Measurements from ENCODE around the gene CRY1. TPM values are rescaled to one million over a fixed set of nuclear protein-coding genes. Genes with fewer than 3 reads are reported as not detected.

Gene CRY1
- polyA plus RNA-seq, 2 of the 4 experiments (the other 2 are of a cell fraction), result 15.8 to 26.1 TPM

GRCh38 chr12:106974511-106974910, 118.8 kb downstream of the CRY1 start:
- WGBS (ENCODE audit: missing lambda C conversion rate), result 56% methylated on average over 3 of the region's 3 CpGs
- CTCF ChIA-PET, result no interaction called here
- ATAC-seq (no peak), DNase-seq (ENCODE audit: low read depth in 1 of 2, low spot score in 1 of 2) (no peak), FAIRE-seq (no peak)
- Histone ChIP-seq H3K4me2 (no peak overlapping the region), H3K4me1 (peaks cover 25% of the 10 kb centered on the region), H3K9me3 (no peaks in the 10 kb centered on the region), H3K4me3 (no peak overlapping the region), H3K27ac (no peak overlapping the region)
- no peak for TF ChIP-seq RFX5 (IDR thresholded peaks at IDR 0.05)
- TF ChIP-seq SREBF2 (IDR thresholded peaks at IDR 0.05), result no peak
- TF ChIP-seq JUNB (IDR thresholded peaks at IDR 0.05), result no peak
- TF ChIP-seq HMGXB4 (CRISPR knock-in tag; IDR thresholded peaks at IDR 0.05; ENCODE audit: borderline replicate concordance), result no peak
- TF ChIP-seq RNF2 (IDR thresholded peaks at IDR 0.05; ENCODE audit: borderline replicate concordance, low read depth), result no peak
- TF ChIP-seq RAD21 (conservative IDR thresholded peaks at IDR 0.05 in 1 of 2, IDR thresholded peaks at IDR 0.05 in 1 of 2), result no peak
- TF ChIP-seq EHF (CRISPR knock-in tag; IDR thresholded peaks at IDR 0.05), result no peak
- no peak for TF ChIP-seq POLR2A (IDR thresholded peaks at IDR 0.05; ENCODE audit: low read length)
- no peak for TF ChIP-seq ZFP36 (IDR thresholded peaks at IDR 0.05; ENCODE audit: borderline replicate concordance, partially characterized antibody)
- TF ChIP-seq, protein P1, sequence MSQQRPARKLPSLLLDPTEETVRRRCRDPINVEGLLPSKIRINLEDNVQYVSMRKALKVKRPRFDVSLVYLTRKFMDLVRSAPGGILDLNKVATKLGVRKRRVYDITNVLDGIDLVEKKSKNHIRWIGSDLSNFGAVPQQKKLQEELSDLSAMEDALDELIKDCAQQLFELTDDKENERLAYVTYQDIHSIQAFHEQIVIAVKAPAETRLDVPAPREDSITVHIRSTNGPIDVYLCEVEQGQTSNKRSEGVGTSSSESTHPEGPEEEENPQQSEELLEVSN (IDR thresholded peaks at IDR 0.05; ENCODE audit: borderline replicate concordance, low read depth), result no peak
- TF ChIP-seq TFCP2L1 (CRISPR knock-in tag; IDR thresholded peaks at IDR 0.05), result no peak
- no peak for TF ChIP-seq SMC3 (IDR thresholded peaks at IDR 0.05)
- TF ChIP-seq CHD4 (IDR thresholded peaks at IDR 0.05; ENCODE audit: borderline replicate concordance), result no peak
- TF ChIP-seq FOSL2 (IDR thresholded peaks at IDR 0.05), result no peak
- no peak for TF ChIP-seq FOSL2 (CRISPR knock-in tag; IDR thresholded peaks at IDR 0.05)
- no peak for TF ChIP-seq HDAC2 (IDR thresholded peaks at IDR 0.05)
- TF ChIP-seq JUN (IDR thresholded peaks at IDR 0.05), result no peak
- POLR2A ChIA-PET, result interaction anchor here (1.3 kb wide), 1 partner anchor 19 kb away, joined by 3 read pairs; the partner anchor contains the start of gene TMEM263

DNA sequence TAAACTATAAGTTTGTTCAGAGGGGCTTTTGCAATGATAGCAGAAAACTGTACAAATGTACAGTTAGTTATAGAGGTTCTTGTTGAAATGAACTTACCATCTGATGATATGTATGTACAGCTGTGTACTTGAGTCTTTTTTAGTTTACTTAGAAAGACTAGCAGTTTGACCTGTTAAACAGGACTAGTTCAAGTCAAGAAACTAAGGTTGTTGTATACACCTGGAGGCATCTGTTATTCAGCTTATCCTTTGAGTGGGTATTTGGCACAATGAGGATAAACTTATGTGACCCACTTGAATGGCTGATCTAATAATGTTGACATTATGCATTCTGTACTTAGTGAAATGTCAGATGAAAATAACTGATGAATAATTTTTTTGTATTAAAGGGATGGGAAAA, 119.8 kb downstream of the CRY1 start:
- POLR2A ChIA-PET, result no interaction called here
- no peak for ATAC-seq
- no peak overlapping the region for H3K4me2 ChIP-seq
- DNase-seq (ENCODE audit: low read depth in 1 of 2, low spot score in 1 of 2), result no peak
- no peak for TF ChIP-seq JUNB (IDR thresholded peaks at IDR 0.05)
- TF ChIP-seq CEBPB (IDR thresholded peaks at IDR 0.05), result no peak
- TF ChIP-seq POLR2AphosphoS2 (conservative IDR thresholded peaks at IDR 0.05; ENCODE audit: low read length), result no peak
- CTCF ChIA-PET, result no interaction called here
- no peak overlapping the region for H3K27ac ChIP-seq
- no peak overlapping the region for H3K4me3 ChIP-seq
- H3K9me3 ChIP-seq, result no peaks in the 10 kb centered on the region
- H3K4me1 ChIP-seq, result peaks cover 25% of the 10 kb centered on the region
- no peak for FAIRE-seq

DNA sequence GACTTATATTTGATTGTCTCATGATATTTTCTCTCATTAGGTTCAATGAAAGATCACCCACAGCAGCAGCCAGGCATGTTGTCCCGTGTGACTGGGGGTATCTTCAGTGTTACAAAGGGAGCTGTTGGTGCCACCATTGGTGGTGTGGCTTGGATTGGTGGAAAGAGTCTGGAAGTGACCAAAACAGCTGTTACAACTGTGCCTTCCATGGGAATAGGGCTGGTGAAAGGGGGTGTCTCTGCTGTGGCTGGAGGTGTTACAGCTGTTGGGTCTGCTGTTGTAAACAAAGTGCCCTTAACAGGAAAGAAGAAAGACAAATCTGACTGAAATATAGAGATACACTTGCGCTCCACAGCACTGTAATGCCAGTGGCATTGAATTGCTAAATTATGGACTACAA, 122.3 kb downstream of the CRY1 start:
- ChIA-PET POLR2A (no interaction called here), CTCF (interaction anchor here (0.7 kb wide), 1 partner anchor 36 kb away, joined by 3 read pairs; no protein-coding TSS in a partner anchor)
- FAIRE-seq (no peak), ATAC-seq (no peak), DNase-seq (ENCODE audit: low read depth in 1 of 2, low spot score in 1 of 2) (no peak)
- H3K9me3 ChIP-seq, result no peaks in the 10 kb centered on the region
- TF ChIP-seq MYC (IDR thresholded peaks at IDR 0.05; ENCODE audit: borderline replicate concordance, low read length) (no peak), MAZ (IDR thresholded peaks at IDR 0.05; ENCODE audit: borderline replicate concordance, low read depth, low read length) (no peak), ZFP36 (IDR thresholded peaks at IDR 0.05; ENCODE audit: borderline replicate concordance, partially characterized antibody) (no peak), KDM5A (IDR thresholded peaks at IDR 0.05) (no peak), RAD21 (conservative IDR thresholded peaks at IDR 0.05 in 1 of 2, IDR thresholded peaks at IDR 0.05 in 1 of 2) (no peak), TP53 (CRISPR knock-in tag; IDR thresholded peaks at IDR 0.05) (no peak), RCOR1 (IDR thresholded peaks at IDR 0.05; ENCODE audit: low read depth, low read length) (no peak)
- TF ChIP-seq, protein P1 (IDR thresholded peaks at IDR 0.05; ENCODE audit: borderline replicate concordance, low read depth), result no peak
- peaks cover 15% of the 10 kb centered on the region for H3K4me1 ChIP-seq
- no peak overlapping the region for H3K27ac ChIP-seq
- no peak overlapping the region for H3K4me2 ChIP-seq
- WGBS (ENCODE audit: missing lambda C conversion rate), result 93% methylated on average over 2 of the region's 2 CpGs
- H3K4me3 ChIP-seq, result no peak overlapping the region
